Nephron progenitor cell (in vitro differentiated cells): ENCODE results near the gene BRD8.

Experiments
- DNase-seq: peaks from one replicate; pipeline ENCODE4 v3.0.0; 2021
- H3K27ac Mint-ChIP-seq: 2 replicates; pipeline ENCODE4 v1.8.0; 2021; ENCODE audit warnings: mild to moderate bottlenecking, moderate library complexity, mixed read lengths
- H3K27me3 Mint-ChIP-seq: 2 replicates; pipeline ENCODE4 v1.8.0; 2021; ENCODE audit warnings: mild to moderate bottlenecking, low read depth, mixed read lengths; ENCODE audit not compliant: poor library complexity
- H3K36me3 Mint-ChIP-seq: 2 replicates; pipeline ENCODE4 v1.8.0; 2021; ENCODE audit warnings: low read depth, mixed read lengths
- H3K4me1 Mint-ChIP-seq: 2 replicates; pipeline ENCODE4 v1.8.0; 2021; ENCODE audit warnings: mixed read lengths
- H3K4me3 Mint-ChIP-seq: 2 replicates; pipeline ENCODE4 v1.8.0; 2021; ENCODE audit warnings: mild to moderate bottlenecking, moderate library complexity, mixed read lengths
- H3K9me3 Mint-ChIP-seq: 2 replicates; pipeline ENCODE4 v1.8.0; 2021; ENCODE audit warnings: mild to moderate bottlenecking, moderate library complexity, mixed read lengths
- TF ChIP-seq, protein P1 (sequence below): fragments of 200-600 bp; sonication (generic); IDR thresholded peaks from 2 replicates; pipeline ENCODE4 v1.5.0; 2021; ENCODE audit warnings: antibody characterized with exemption

The BRD8 gene

DNA sequence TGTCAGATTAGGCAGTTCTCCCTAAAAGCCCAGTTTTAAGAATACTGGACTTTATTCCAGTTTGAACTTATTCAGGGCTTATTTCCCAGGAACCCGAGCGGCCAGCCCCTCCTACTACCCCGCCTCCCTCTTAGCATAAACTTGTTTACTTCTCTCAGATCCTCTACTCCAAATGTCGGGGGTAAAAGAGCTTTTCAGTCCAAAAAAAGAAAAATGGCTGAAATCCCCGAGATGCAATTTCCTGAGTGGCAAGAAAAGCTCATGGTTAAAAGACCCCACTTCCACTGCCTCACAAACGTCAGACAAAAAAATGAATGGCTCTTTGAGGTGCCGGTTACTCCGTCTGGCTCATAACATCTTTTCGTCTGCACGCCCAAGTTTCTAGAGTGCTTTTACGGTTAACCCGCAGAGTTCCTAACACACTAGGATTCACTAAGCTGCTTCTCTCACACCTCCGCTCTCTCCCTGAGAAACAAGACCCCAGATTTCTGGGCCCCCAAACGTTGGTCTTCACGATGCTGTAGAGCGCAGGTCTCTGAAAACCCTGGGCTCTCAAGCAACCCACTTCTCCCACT is 402 bp downstream of the BRD8 start:
- Mint-ChIP-seq H3K9me3 (no peaks in the 10 kb centered on the region), H3K4me3 (no peak overlapping the region), H3K27me3 (no peaks in the 10 kb centered on the region), H3K4me1 (peaks cover 22% of the 10 kb centered on the region), H3K27ac (no peak overlapping the region), H3K36me3 (peaks cover 41% of the 10 kb centered on the region)
- TF ChIP-seq, protein P1, sequence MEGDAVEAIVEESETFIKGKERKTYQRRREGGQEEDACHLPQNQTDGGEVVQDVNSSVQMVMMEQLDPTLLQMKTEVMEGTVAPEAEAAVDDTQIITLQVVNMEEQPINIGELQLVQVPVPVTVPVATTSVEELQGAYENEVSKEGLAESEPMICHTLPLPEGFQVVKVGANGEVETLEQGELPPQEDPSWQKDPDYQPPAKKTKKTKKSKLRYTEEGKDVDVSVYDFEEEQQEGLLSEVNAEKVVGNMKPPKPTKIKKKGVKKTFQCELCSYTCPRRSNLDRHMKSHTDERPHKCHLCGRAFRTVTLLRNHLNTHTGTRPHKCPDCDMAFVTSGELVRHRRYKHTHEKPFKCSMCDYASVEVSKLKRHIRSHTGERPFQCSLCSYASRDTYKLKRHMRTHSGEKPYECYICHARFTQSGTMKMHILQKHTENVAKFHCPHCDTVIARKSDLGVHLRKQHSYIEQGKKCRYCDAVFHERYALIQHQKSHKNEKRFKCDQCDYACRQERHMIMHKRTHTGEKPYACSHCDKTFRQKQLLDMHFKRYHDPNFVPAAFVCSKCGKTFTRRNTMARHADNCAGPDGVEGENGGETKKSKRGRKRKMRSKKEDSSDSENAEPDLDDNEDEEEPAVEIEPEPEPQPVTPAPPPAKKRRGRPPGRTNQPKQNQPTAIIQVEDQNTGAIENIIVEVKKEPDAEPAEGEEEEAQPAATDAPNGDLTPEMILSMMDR, result no peak
- DNase-seq, result peak; percentile 13

DNA sequence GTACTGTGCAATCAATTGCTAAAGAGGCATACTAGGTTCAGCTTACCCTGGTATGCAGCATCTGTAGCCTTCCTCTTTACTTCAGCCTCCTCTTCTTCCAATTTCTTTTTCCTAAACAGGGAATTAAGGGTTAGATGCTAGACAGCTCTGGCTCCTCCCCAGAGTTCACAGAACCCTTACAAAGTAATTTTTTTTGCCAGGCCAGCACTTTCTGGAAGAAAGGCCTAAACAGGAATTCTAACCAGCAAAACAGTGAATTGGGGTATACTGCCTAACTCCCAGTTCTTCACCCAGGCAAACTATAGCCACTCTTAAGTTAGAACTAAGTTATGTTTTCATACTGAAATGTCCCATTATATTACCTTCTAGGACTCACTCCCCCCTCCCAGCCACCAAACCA is 8.1 kb downstream of the BRD8 start:
- TF ChIP-seq, protein P1, result no peak
- no peak for DNase-seq
- Mint-ChIP-seq H3K27me3 (no peaks in the 10 kb centered on the region), H3K9me3 (no peaks in the 10 kb centered on the region), H3K27ac (no peak overlapping the region), H3K4me1 (no peaks in the 10 kb centered on the region), H3K4me3 (no peak overlapping the region), H3K36me3 (peaks cover 89% of the 10 kb centered on the region)

DNA sequence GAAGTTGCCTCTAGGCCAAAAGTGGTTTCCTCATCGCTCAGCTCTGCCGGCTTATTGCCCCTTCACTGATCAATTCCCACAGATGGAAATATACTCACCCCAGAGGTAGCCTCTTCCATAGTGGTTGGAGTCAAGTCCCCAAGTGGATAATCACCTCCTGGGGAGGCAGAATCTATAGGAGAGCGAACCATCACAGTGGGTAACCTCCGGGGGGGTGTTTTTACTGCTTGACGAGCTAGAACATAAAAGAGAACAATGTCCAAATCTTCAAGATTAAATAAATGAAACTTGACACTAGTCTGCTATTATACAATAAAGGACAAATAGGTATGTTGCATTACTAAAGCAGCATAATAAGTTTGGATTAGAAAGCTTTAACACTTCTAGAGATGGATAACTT is 9.3 kb downstream of the BRD8 start:
- TF ChIP-seq, protein P1, result no peak
- Mint-ChIP-seq H3K9me3 (no peaks in the 10 kb centered on the region), H3K4me1 (no peaks in the 10 kb centered on the region), H3K4me3 (no peak overlapping the region), H3K27ac (no peak overlapping the region), H3K27me3 (no peaks in the 10 kb centered on the region), H3K36me3 (peaks cover 92% of the 10 kb centered on the region)
- DNase-seq, result no peak

GRCh38 chr5:138163721-138164120 is 14.7 kb downstream of the BRD8 start:
- TF ChIP-seq, protein P1, result no peak

DNA sequence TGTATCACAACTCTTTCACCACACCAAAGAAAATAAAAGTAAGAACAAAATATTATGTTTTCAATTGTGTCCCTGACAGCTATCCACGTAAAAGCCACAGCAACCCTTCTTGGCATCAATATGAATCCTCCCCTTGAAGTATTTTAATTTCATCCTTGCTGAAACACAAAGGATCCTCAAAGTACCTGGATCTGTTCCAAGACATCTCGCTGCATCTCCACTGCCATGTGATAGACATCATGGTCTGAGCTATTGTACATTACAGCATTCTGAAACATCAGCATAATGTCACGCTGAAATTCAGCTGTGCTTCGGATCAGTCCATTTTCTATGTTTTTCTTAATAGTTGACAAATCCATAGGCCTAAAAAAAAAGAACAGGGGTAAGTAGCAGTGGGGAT is 17.7 kb downstream of the BRD8 start:
- no peaks in the 10 kb centered on the region for H3K27me3 Mint-ChIP-seq
- no peaks in the 10 kb centered on the region for H3K9me3 Mint-ChIP-seq
- TF ChIP-seq, protein P1, result no peak
- H3K4me3 Mint-ChIP-seq, result no peak overlapping the region
- no peak for DNase-seq
- no peaks in the 10 kb centered on the region for H3K4me1 Mint-ChIP-seq
- H3K36me3 Mint-ChIP-seq, result peaks cover 85% of the 10 kb centered on the region
- H3K27ac Mint-ChIP-seq, result no peak overlapping the region

More at GRCh38 chr5:138163721-138164120, 14.7 kb downstream of the BRD8 start:
- Mint-ChIP-seq H3K9me3 (no peaks in the 10 kb centered on the region), H3K36me3 (peaks cover 89% of the 10 kb centered on the region), H3K27me3 (no peaks in the 10 kb centered on the region), H3K4me3 (no peak overlapping the region), H3K4me1 (no peaks in the 10 kb centered on the region), H3K27ac (no peak overlapping the region)
- no peak for DNase-seq

DNA sequence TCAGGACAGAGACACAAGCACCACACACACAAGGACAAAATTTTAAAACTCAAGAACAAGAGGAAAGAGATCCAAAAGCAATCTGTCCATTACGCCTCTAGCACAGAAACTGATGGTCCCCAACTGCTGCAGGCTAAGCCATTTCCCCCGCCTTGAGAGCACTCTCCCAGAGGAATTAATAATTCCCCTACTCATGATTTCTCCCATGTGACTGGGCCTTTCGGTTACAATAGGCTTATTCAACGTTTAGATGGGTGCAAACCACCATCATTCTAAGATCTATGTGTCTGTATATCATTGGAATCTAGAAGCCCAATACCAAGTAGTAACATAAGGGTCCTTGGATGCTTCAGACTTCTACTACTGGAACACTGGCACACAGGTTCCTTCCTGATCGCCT is 18.8 kb downstream of the BRD8 start:
- H3K9me3 Mint-ChIP-seq, result no peaks in the 10 kb centered on the region
- H3K36me3 Mint-ChIP-seq, result peaks cover 74% of the 10 kb centered on the region
- no peaks in the 10 kb centered on the region for H3K4me1 Mint-ChIP-seq
- H3K4me3 Mint-ChIP-seq, result no peak overlapping the region
- no peak overlapping the region for H3K27ac Mint-ChIP-seq
- H3K27me3 Mint-ChIP-seq, result no peaks in the 10 kb centered on the region
- TF ChIP-seq, protein P1, result no peak
- DNase-seq, result no peak
